B cell (primary cell): ENCODE results near the gene ZNF606. TPM values are rescaled to one million over a fixed set of nuclear protein-coding genes. Genes with fewer than 3 reads are reported as not detected.

Experiments used
- ATAC-seq: fragments of 200-7000 bp; cut with Tn5 transposase; one replicate; pipeline ENCODE4 v1.10.0; 2021; ENCODE audit warnings: low read depth, mild to moderate bottlenecking, moderate number of reproducible peaks, moderate library complexity
- CTCF ChIA-PET: fragments of 350-600 bp; sonication (Branson Sonifier 250); formaldehyde crosslinking; loops from one replicate; lab custom pipeline; 2021; ENCODE audit warnings: antibody characterized with exemption, inconsistent platforms; lab: Charles Lee
- POLR2A ChIA-PET: fragments of 350-600 bp; sonication (Branson Sonifier 250); formaldehyde crosslinking; loops from one replicate; lab custom pipeline; 2021; ENCODE audit warnings: antibody characterized with exemption; lab: Charles Lee
- DNase-seq: peaks from one replicate; pipeline ENCODE4 v3.0.0; 2013
- H2AFZ ChIP-seq: 2 replicates; pipeline ENCODE4 v1.6.1; 2012; ENCODE audit warnings: mild to moderate bottlenecking, low read depth, low read length; ENCODE audit not compliant: insufficient read depth, poor library complexity, severe bottlenecking
- H3K27ac ChIP-seq, 2 donors: 1 replicate in 1 of 2; 2 replicates in 1 of 2; pipeline ENCODE4 v1.5.1; 2012 to 2013; ENCODE audit warnings: low read length in 2 of 2, mild to moderate bottlenecking in 2 of 2, moderate library complexity in 1 of 2
- H3K27me3 ChIP-seq, 4 experiments: fragments of 200-600 bp in 1 of 4; sonication (generic) in 1 of 4; replicated peaks in 1 of 4; 1 replicate in 2 of 4; 2 replicates in 2 of 4; pipeline versions ENCODE4 v1.6.1 to v1.7.0; 2013 to 2016; ENCODE audit warnings: low read length in 3 of 4, mild to moderate bottlenecking in 2 of 4, mixed read lengths in 1 of 4, moderate library complexity in 1 of 4; ENCODE audit not compliant: insufficient read depth in 4 of 4, control insufficient read depth in 3 of 4; ENCODE audit errors: control extremely low read depth in 1 of 4
- H3K36me3 ChIP-seq, 2 experiments: replicated peaks in 1 of 2; 1 replicate in 1 of 2; 2 replicates in 1 of 2; pipeline versions ENCODE4 v1.6.1 to v1.7.1; 2013; ENCODE audit warnings: low read length in 1 of 2; ENCODE audit not compliant: insufficient read depth in 2 of 2, control insufficient read depth in 1 of 2; ENCODE audit errors: control extremely low read depth in 1 of 2, extremely low read depth in 1 of 2
- H3K4me1 ChIP-seq, 2 donors: fragments of 200-600 bp in 1 of 2; sonication (generic) in 1 of 2; 1 replicate in 1 of 2; 2 replicates in 1 of 2; pipeline versions ENCODE4 v1.5.1 to v1.6.1; 2013 to 2017; ENCODE audit warnings: low read length in 2 of 2; ENCODE audit not compliant: control insufficient read depth in 2 of 2, insufficient read depth in 2 of 2
- H3K4me2 ChIP-seq: replicated peaks from 2 replicates; pipeline ENCODE3; 2012; ENCODE audit warnings: mild to moderate bottlenecking, low read depth, low read length; ENCODE audit not compliant: poor library complexity, severe bottlenecking
- H3K4me3 ChIP-seq, 5 experiments: fragments of 200-600 bp in 1 of 5; sonication (generic) in 1 of 5; 1 replicate in 3 of 5; 2 replicates in 2 of 5; pipeline versions ENCODE4 v1.5.1 to v1.7.0; 2011 to 2016; ENCODE audit warnings: low read length in 4 of 5, mild to moderate bottlenecking in 4 of 5, low read depth in 2 of 5, control low read depth in 1 of 5, moderate library complexity in 1 of 5; ENCODE audit not compliant: insufficient read depth in 1 of 5; ENCODE audit errors: control extremely low read depth in 1 of 5, extremely low read depth in 1 of 5
- H3K79me2 ChIP-seq: fragments of 200-600 bp; sonication (generic); one replicate; pipeline ENCODE4 v1.6.0; 2016; ENCODE audit warnings: low read length; ENCODE audit not compliant: control insufficient read depth, insufficient read depth
- H3K9ac ChIP-seq: fragments of 200-600 bp; sonication (generic); 2 replicates; pipeline ENCODE4 v1.6.1; 2017; ENCODE audit warnings: mild to moderate bottlenecking, low read length, moderate library complexity
- H3K9me3 ChIP-seq, 3 donors: one replicate each; pipeline versions ENCODE4 v1.6.1 to v1.7.1; 2013; ENCODE audit warnings: low read length in 2 of 3; ENCODE audit not compliant: control insufficient read depth in 2 of 3, insufficient read depth in 1 of 3; ENCODE audit errors: control extremely low read depth in 1 of 3
- H4K20me1 ChIP-seq: 2 replicates; pipeline ENCODE4 v1.6.0; 2012; ENCODE audit warnings: mild to moderate bottlenecking, low read length; ENCODE audit not compliant: insufficient read depth, control insufficient read depth, poor library complexity, severe bottlenecking
- H3K27ac Mint-ChIP-seq: one replicate; pipeline ENCODE4 v1.8.0; 2021; ENCODE audit warnings: mixed read lengths
- H3K27me3 Mint-ChIP-seq: one replicate; pipeline ENCODE4 v1.8.0; 2021; ENCODE audit warnings: mixed read lengths
- H3K4me1 Mint-ChIP-seq: one replicate; pipeline ENCODE4 v1.8.0; 2021; ENCODE audit warnings: mixed read lengths
- H3K4me3 Mint-ChIP-seq: one replicate; pipeline ENCODE4 v1.8.0; 2021; ENCODE audit warnings: mixed read lengths
- H3K9me3 Mint-ChIP-seq: one replicate; pipeline ENCODE4 v1.8.0; 2022; ENCODE audit warnings: mixed read lengths; ENCODE audit not compliant: insufficient read depth
- CTCF ChIP-seq: fragments of 200-600 bp; IDR thresholded peaks from one replicate; pipeline ENCODE4 v1.8.0; 2022; ENCODE audit warnings: antibody characterized with exemption, mild to moderate bottlenecking
- EZH2 ChIP-seq: IDR thresholded peaks from 2 replicates; pipeline ENCODE4 v1.6.1; 2012; ENCODE audit warnings: borderline replicate concordance, low read depth, mild to moderate bottlenecking, moderate library complexity, low read length; ENCODE audit not compliant: insufficient read depth, poor library complexity, severe bottlenecking
- WGBS: methylation state at CpG from one replicate; pipeline ENCODE4 v1.1.5; 2013; ENCODE audit warnings: missing lambda C conversion rate; ENCODE audit not compliant: insufficient coverage; 5-methylcytosine and 5-hydroxymethylcytosine counted together
- intact Hi-C: fragments of 100-400 bp; cut with micrococcal nuclease; formaldehyde crosslinking; loops from one replicate; pipeline ENCODE4 v1.10.0; 2022
- polyA plus RNA-seq: library from polyadenylated mRNA; depleted of rRNA; stranded (reverse); fragments of >200 nt; gene quantifications from 2 replicates; pipeline ENCODE4 v1.2.3, GENCODE V29; 2012
- total RNA-seq, 2 donors: library from RNA; stranded (reverse); fragments of 120-200 nt in 1 of 2; gene quantifications; 1 replicate in 1 of 2; 2 replicates in 1 of 2; pipeline versions ENCODE4 v1.2.3 to v1.2.4, GENCODE V29; 2013 to 2022

The ZNF606 gene
- total and polyA plus RNA-seq, 2 donors (not counting 1 experiment from before 2014, with no cell fraction given), result 11.5 to 48.4 TPM

DNA sequence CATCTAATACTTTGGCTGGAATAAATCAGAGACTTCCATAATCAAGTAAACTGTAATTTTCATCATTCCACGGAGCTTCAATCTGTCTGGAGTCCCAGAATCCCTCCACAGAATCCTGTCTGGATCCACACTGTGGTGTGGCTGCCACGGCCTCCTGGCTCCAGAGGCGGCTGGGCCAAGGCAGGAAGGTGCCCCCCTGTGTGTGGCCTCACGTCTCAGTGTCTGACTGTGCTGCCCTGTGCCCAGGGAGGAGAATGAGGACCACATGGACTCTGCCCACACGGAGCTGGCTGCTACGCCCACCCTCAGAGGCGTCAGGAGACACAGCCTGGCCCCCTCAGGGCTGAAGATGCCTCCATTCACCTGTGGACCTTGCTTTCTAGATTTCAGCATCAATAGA lies 44.2 kb upstream of the ZNF606 start:
- Histone ChIP-seq H3K79me2 (no peaks in the 10 kb centered on the region), H3K36me3 (no peaks in the 10 kb centered on the region), H3K27ac (no peak overlapping the region), H4K20me1 (no peaks in the 10 kb centered on the region), H3K9me3 (peaks cover 1 to 96% (median 4%) of the 10 kb centered on the region in 3 donors), H3K27me3 (peaks cover 0 to 5% (median 1%) of the 10 kb centered on the region in 4 experiments), H3K4me1 (no peaks in the 10 kb centered on the region), H3K4me3 (no peak overlapping the region), H3K9ac (no peak overlapping the region), H2AFZ (no peak overlapping the region), H3K4me2 (no peak overlapping the region)
- TF ChIP-seq CTCF (no peak), EZH2 (no peak)
- intact Hi-C loops, result no loop called here
- no peak for ATAC-seq
- Mint-ChIP-seq H3K27ac (no peak overlapping the region), H3K27me3 (no peaks in the 10 kb centered on the region), H3K4me1 (no peaks in the 10 kb centered on the region), H3K9me3 (peaks cover 22% of the 10 kb centered on the region), H3K4me3 (no peak overlapping the region)
- CTCF ChIA-PET, result no interaction called here
- POLR2A ChIA-PET, result no interaction called here
- no peak for DNase-seq
- 79% methylated on average over 7 of the region's 7 CpGs for WGBS

DNA sequence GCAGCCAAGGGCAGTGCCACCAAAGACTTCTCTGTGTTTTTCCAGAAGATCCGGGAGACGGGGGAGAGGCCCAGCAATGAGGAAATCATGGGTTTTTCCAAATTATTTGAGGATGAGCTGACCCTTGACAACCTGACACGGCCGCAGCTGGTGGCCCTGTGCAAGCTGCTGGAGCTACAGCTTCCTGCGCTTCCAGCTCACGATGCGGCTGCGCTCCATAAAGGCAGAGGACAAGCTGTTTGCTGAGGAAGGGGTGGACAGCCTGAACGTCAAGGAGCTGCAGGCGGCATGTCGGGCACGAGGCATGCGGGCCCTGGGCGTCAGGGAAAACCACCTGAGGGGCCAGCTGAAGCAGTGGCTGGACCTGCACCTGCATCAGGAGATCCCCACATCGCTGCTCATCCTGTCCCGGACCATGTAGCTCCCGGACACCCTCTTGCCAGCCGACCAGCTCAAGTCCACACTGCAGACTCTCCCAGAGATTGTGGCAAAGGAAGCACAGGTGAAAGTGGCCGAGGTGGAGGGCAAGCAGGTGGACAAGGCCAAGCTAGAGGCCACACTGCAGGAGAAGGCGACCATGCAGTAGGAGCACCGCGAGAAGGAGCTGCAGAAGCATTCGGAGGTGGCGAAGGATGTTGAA lies 42.9 kb upstream of the ZNF606 start:
- H3K27ac ChIP-seq, result no peak overlapping the region
- no peak for TF ChIP-seq CTCF
- no peak for TF ChIP-seq EZH2
- no peak overlapping the region for H3K4me3 ChIP-seq
- peaks cover 1 to 95% (median 4%) of the 10 kb centered on the region in 3 donors for H3K9me3 ChIP-seq
- H3K9ac ChIP-seq, result no peak overlapping the region
- H3K27ac Mint-ChIP-seq, result no peak overlapping the region
- no peak overlapping the region for H3K4me3 Mint-ChIP-seq
- intact Hi-C loops, result no loop called here
- DNase-seq (no peak), ATAC-seq (no peak)
- H3K36me3 ChIP-seq, result no peaks in the 10 kb centered on the region
- no peaks in the 10 kb centered on the region for H3K4me1 ChIP-seq
- no peak overlapping the region for H2AFZ ChIP-seq
- H3K4me2 ChIP-seq, result no peak overlapping the region
- no peaks in the 10 kb centered on the region for H3K79me2 ChIP-seq
- H3K4me1 Mint-ChIP-seq, result no peaks in the 10 kb centered on the region
- H3K9me3 Mint-ChIP-seq, result peaks cover 15% of the 10 kb centered on the region
- H3K27me3 ChIP-seq, result peaks cover 0 to 5% (median 1%) of the 10 kb centered on the region in 4 experiments
- ChIA-PET POLR2A (no interaction called here), CTCF (no interaction called here)
- WGBS, result 92% methylated on average over 24 of the region's 24 CpGs
- no peaks in the 10 kb centered on the region for H4K20me1 ChIP-seq
- no peaks in the 10 kb centered on the region for H3K27me3 Mint-ChIP-seq
